Activated T-cell treated with anti-CD3 and anti-CD28 coated beads, Interleukin-2, amount 50 U/mL, for 48 hours (primary cell): Measurements from ENCODE around the gene NXPH3.
A peak's percentile ranks its signal among the peaks of the same experiment; 100 is the strongest.
"Not testable (repeated sequence)": the region's sequence is repeated elsewhere in the genome, so short reads cannot be mapped to it uniquely, and the experiment has no call there.

Experiments used
- DNase-seq, 2 experiments: peaks; one replicate each; pipeline ENCODE4 v3.0.0-alpha.2; 2020

The NXPH3 gene

GRCh38 chr17:49575679-49576087 is at the start of gene NXPH3:
TSS of gene NXPH3 (plus strand) at chr17:49575871. CDS start at chr17:49576220, 349 bp downstream.
- peak; percentile 84 to 87 for DNase-seq

- no peak for DNase-seq
Observed at GRCh38 chr17:49527927-49528651, 47.6 kb upstream of the NXPH3 start.

- no peak for DNase-seq
Observed at GRCh38 chr17:49528966-49529365, 46.7 kb upstream of the NXPH3 start.

GRCh38 chr17:49530118-49530517 is 45.6 kb upstream of the NXPH3 start:
- DNase-seq: no peak

- no peak for DNase-seq
Observed at GRCh38 chr17:49543860-49544259, 31.8 kb upstream of the NXPH3 start.

- no peak for DNase-seq
Observed at GRCh38 chr17:49545007-49545660, 30.5 kb upstream of the NXPH3 start.

- no peak for DNase-seq
Observed at GRCh38 chr17:49545806-49546545, 29.7 kb upstream of the NXPH3 start.

- DNase-seq: no peak
Observed at GRCh38 chr17:49546546-49547535, 28.8 kb upstream of the NXPH3 start.

GRCh38 chr17:49547566-49547965 is 28.1 kb upstream of the NXPH3 start:
- no peak for DNase-seq

GRCh38 chr17:49548051-49548505 is 27.6 kb upstream of the NXPH3 start:
- no peak for DNase-seq

GRCh38 chr17:49548506-49549310 is 27.0 kb upstream of the NXPH3 start:
- no peak for DNase-seq

- DNase-seq: no peak
Observed at GRCh38 chr17:49549311-49549605, 26.4 kb upstream of the NXPH3 start.

GRCh38 chr17:49549691-49550678 is 25.7 kb upstream of the NXPH3 start:
- DNase-seq: no peak

- DNase-seq: not testable (repeated sequence)
Observed at GRCh38 chr17:49550764-49551163, 24.9 kb upstream of the NXPH3 start.

GRCh38 chr17:49551221-49552069 is 24.2 kb upstream of the NXPH3 start:
- no peak for DNase-seq

- no peak for DNase-seq
Observed at GRCh38 chr17:49552070-49552751, 23.5 kb upstream of the NXPH3 start.

GRCh38 chr17:49553676-49554335 is 21.9 kb upstream of the NXPH3 start:
- DNase-seq: no peak
